NCI-H146 treated with DMSO at 0.1 percent for 48 hours (cell line): ENCODE measurements around the gene NUBPL.

ENCODE experiments used
- DNase-seq: peaks from one replicate; lab custom pipeline; 2025; ENCODE audit not compliant: unreplicated experiment; lab: John Stamatoyannopoulos, UW

NUBPL gene

GRCh38 chr14:31909977-31910376, 348.8 kb downstream of the NUBPL start:
- no peak for DNase-seq
